OCI-LY7 (cell line): ENCODE measurements around the gene LYZL2.
"Not testable (repeated sequence)": the region's sequence is repeated elsewhere in the genome, so short reads cannot be mapped to it uniquely, and the experiment has no call there.

Source experiments
- EZH2phosphoT487 ChIP-seq: fragments of 200-600 bp; sonication (generic); IDR thresholded peaks from 2 replicates; pipeline ENCODE4 v1.6.1; 2018; ENCODE audit warnings: low read depth, borderline replicate concordance, mild to moderate bottlenecking, mixed run types, antibody characterized with exemption, low read length, moderate library complexity, mixed read lengths
- TF ChIP-seq, protein P1 (sequence below): fragments of 200-600 bp; sonication (generic); conservative IDR thresholded peaks from 2 replicates; pipeline ENCODE4 v1.5.1; 2014; ENCODE audit warnings: mild to moderate bottlenecking, antibody characterized with exemption, low read length, moderate library complexity, mixed read lengths

DNA sequence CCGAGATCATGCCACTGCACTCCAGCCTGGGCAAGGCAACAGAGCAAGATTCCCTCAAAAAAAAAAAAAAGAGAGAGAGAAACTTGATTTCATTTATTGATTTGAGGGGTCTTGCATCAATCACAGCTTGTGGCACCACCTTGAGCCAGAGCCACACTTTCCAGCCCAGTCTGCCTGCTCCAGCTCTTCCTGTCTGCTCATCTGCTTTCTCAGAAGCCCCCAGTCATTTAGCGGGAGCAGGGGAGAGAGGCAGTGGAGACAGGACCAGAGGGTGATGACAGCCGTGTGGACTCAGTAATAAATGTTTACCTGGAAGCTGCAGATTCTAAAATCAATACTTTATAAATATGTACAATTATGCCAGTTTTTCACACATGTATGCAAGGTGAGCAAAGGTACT is 30.8 kb upstream of the LYZL2 start:
- TF ChIP-seq, protein P1, sequence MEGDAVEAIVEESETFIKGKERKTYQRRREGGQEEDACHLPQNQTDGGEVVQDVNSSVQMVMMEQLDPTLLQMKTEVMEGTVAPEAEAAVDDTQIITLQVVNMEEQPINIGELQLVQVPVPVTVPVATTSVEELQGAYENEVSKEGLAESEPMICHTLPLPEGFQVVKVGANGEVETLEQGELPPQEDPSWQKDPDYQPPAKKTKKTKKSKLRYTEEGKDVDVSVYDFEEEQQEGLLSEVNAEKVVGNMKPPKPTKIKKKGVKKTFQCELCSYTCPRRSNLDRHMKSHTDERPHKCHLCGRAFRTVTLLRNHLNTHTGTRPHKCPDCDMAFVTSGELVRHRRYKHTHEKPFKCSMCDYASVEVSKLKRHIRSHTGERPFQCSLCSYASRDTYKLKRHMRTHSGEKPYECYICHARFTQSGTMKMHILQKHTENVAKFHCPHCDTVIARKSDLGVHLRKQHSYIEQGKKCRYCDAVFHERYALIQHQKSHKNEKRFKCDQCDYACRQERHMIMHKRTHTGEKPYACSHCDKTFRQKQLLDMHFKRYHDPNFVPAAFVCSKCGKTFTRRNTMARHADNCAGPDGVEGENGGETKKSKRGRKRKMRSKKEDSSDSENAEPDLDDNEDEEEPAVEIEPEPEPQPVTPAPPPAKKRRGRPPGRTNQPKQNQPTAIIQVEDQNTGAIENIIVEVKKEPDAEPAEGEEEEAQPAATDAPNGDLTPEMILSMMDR: not testable (repeated sequence)
- not testable (repeated sequence) for TF ChIP-seq EZH2phosphoT487
